Activated CD4-positive, alpha-beta T cell treated with anti-CD3 and anti-CD28 coated beads for 1 hour (primary cell): ENCODE data around the gene NOC4L.

Experiments
- DNase-seq: peaks from one replicate; pipeline ENCODE4 v3.0.0-alpha.2; 2020

Gene NOC4L

GRCh38 chr12:132158677-132159554 lies 14.7 kb downstream of the NOC4L start:
- no peak for DNase-seq

- no peak for DNase-seq
Observed at GRCh38 chr12:132159555-132160003, 15.3 kb downstream of the NOC4L start.

GRCh38 chr12:132160016-132160415 lies 15.8 kb downstream of the NOC4L start:
- no peak for DNase-seq

- no peak for DNase-seq
Observed at GRCh38 chr12:132160601-132161035, 16.4 kb downstream of the NOC4L start.

GRCh38 chr12:132161036-132161781 lies 17.0 kb downstream of the NOC4L start:
- no peak for DNase-seq

GRCh38 chr12:132161796-132162507 lies 17.7 kb downstream of the NOC4L start:
- DNase-seq: no peak

GRCh38 chr12:132162508-132163031 lies 18.3 kb downstream of the NOC4L start:
- no peak for DNase-seq

GRCh38 chr12:132163041-132163910 lies 19.0 kb downstream of the NOC4L start:
- no peak for DNase-seq

GRCh38 chr12:132163911-132164288 lies 19.6 kb downstream of the NOC4L start:
- DNase-seq: no peak

- no peak for DNase-seq
Observed at GRCh38 chr12:132164426-132164825, 20.2 kb downstream of the NOC4L start.

- DNase-seq: no peak
Observed at GRCh38 chr12:132165584-132165983, 21.3 kb downstream of the NOC4L start.

GRCh38 chr12:132166093-132166492 lies 21.8 kb downstream of the NOC4L start:
- no peak for DNase-seq

- no peak for DNase-seq
Observed at GRCh38 chr12:132166801-132167591, 22.7 kb downstream of the NOC4L start.

GRCh38 chr12:132167611-132168310 lies 23.5 kb downstream of the NOC4L start:
- no peak for DNase-seq

- no peak for DNase-seq
Observed at GRCh38 chr12:132168311-132169031, 24.2 kb downstream of the NOC4L start.

GRCh38 chr12:132169376-132169775 lies 25.1 kb downstream of the NOC4L start:
- DNase-seq: no peak

GRCh38 chr12:132170094-132170636 lies 25.9 kb downstream of the NOC4L start:
- no peak for DNase-seq

- no peak for DNase-seq
Observed at GRCh38 chr12:132170637-132171292, 26.5 kb downstream of the NOC4L start.
